ENCODE data around the gene SFMBT2.

- TF ChIP-seq, protein P1, sequence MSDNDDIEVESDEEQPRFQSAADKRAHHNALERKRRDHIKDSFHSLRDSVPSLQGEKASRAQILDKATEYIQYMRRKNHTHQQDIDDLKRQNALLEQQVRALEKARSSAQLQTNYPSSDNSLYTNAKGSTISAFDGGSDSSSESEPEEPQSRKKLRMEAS (CRISPR knock-in tag; IDR thresholded peaks at IDR 0.05) = no peak
- TF ChIP-seq, protein P2, sequence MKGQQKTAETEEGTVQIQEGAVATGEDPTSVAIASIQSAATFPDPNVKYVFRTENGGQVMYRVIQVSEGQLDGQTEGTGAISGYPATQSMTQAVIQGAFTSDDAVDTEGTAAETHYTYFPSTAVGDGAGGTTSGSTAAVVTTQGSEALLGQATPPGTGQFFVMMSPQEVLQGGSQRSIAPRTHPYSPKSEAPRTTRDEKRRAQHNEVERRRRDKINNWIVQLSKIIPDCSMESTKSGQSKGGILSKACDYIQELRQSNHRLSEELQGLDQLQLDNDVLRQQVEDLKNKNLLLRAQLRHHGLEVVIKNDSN (CRISPR knock-in tag; IDR thresholded peaks at IDR 0.05) = no peak
These were observed 299.3 kb downstream of the SFMBT2 start for GRCh38 chr10:7111561-7111960.
